SK-N-SH (cell line): ENCODE data around the gene STX1B. TPM values are rescaled to one million over a fixed set of nuclear protein-coding genes. Genes with fewer than 3 reads are reported as not detected.

ENCODE experiments used
- CTCF ChIA-PET: fragments of 300-600, 350-600 bp; formaldehyde crosslinking; extraction: SDS; loops from one replicate; lab custom pipeline; 2021; lab: Yijun Ruan, JAX
- POLR2A ChIA-PET: fragments of 350-600 bp; sonication (Branson Sonifier 250); formaldehyde crosslinking; extraction: SDS; loops from one replicate; lab custom pipeline; 2020; ENCODE audit warnings: antibody characterized with exemption, inconsistent platforms; lab: Yijun Ruan, JAX
- DNase-seq: peaks from one replicate; pipeline ENCODE4 v3.0.0; 2012
- H2AFZ ChIP-seq: fragments of 200-600 bp; sonication (generic); 2 replicates; pipeline ENCODE4 v1.8.1; 2016; ENCODE audit warnings: antibody characterized with exemption, mild to moderate bottlenecking, low read depth
- H3F3A ChIP-seq: fragments of 200-600 bp; sonication (generic); replicated peaks from 2 replicates; pipeline ENCODE3; 2016; ENCODE audit warnings: antibody characterized with exemption, mild to moderate bottlenecking; ENCODE audit not compliant: insufficient read depth
- H3K27ac ChIP-seq, 2 experiments: fragments of 200-500 bp in 1 of 2; fragments of 200-600 bp in 1 of 2; sonication (Bioruptor generic) in 1 of 2; sonication (generic), shearing (Covaris generic) in 1 of 2; 2 replicates each; pipeline versions ENCODE4 v1.5.1 to v1.6.1; 2014 to 2016; ENCODE audit warnings: low read depth in 2 of 2, inconsistent platforms in 1 of 2, low read length in 1 of 2, mild to moderate bottlenecking in 1 of 2, mixed read lengths in 1 of 2
- H3K27me3 ChIP-seq: fragments of 200-600 bp; sonication (generic), shearing (Covaris generic); 2 replicates; pipeline ENCODE4 v1.6.1; 2016; ENCODE audit warnings: mixed run types; ENCODE audit not compliant: insufficient read depth
- H3K36me3 ChIP-seq, 2 experiments: fragments of 200-500 bp in 1 of 2; fragments of 200-600 bp in 1 of 2; sonication (Bioruptor generic) in 1 of 2; sonication (generic) in 1 of 2; replicated peaks in 1 of 2; 2 replicates each; pipeline versions ENCODE3 to v1.5.1; 2014 to 2016; ENCODE audit warnings: low read length in 1 of 2, mild to moderate bottlenecking in 1 of 2; ENCODE audit not compliant: insufficient read depth in 2 of 2, control insufficient read depth in 1 of 2
- H3K4me1 ChIP-seq, 2 experiments: fragments of 200-500 bp in 1 of 2; fragments of 200-600 bp in 1 of 2; sonication (Bioruptor generic) in 1 of 2; sonication (generic), shearing (Covaris generic) in 1 of 2; 2 replicates each; pipeline versions ENCODE4 v1.5.1 to v1.6.1; 2014 to 2016; ENCODE audit warnings: low read depth in 1 of 2, low read length in 1 of 2, mixed run types in 1 of 2; ENCODE audit not compliant: insufficient read depth in 2 of 2, control insufficient read depth in 1 of 2
- H3K4me2 ChIP-seq: fragments of 200-600 bp; sonication (generic), shearing (Covaris generic); 2 replicates; pipeline ENCODE4 v1.6.1; 2017; ENCODE audit warnings: mixed run types
- H3K4me3 ChIP-seq, 2 experiments: fragments of 200-500 bp in 1 of 2; fragments of 200-600 bp in 1 of 2; sonication (Bioruptor generic) in 1 of 2; sonication (generic), shearing (Covaris generic) in 1 of 2; 2 replicates each; pipeline versions ENCODE4 v1.5.1 to v1.8.1; 2014 to 2016; ENCODE audit warnings: low read depth in 2 of 2, inconsistent platforms in 1 of 2, low read length in 1 of 2, mild to moderate bottlenecking in 1 of 2, mixed read lengths in 1 of 2, moderate library complexity in 1 of 2
- H3K79me2 ChIP-seq: fragments of 200-600 bp; sonication (generic); 2 replicates; pipeline ENCODE4 v1.8.1; 2017; ENCODE audit warnings: mild to moderate bottlenecking; ENCODE audit not compliant: insufficient read depth
- H3K9ac ChIP-seq: fragments of 200-600 bp; sonication (generic); 2 replicates; pipeline ENCODE4 v1.6.1; 2017; ENCODE audit warnings: mixed run types
- H3K9me2 ChIP-seq: fragments of 200-600 bp; sonication (generic); 2 replicates; pipeline ENCODE4 v1.6.1; 2017; ENCODE audit warnings: mixed run types
- H3K9me3 ChIP-seq: fragments of 200-600 bp; sonication (generic); 2 replicates; pipeline ENCODE4 v1.6.1; 2017; ENCODE audit warnings: mixed run types, mild to moderate bottlenecking, moderate library complexity
- H4K20me1 ChIP-seq: fragments of 200-600 bp; sonication (generic); 2 replicates; pipeline ENCODE4 v1.6.1; 2017; ENCODE audit warnings: mild to moderate bottlenecking, mixed run types; ENCODE audit not compliant: insufficient read depth
- CTCF ChIP-seq: fragments of 200-600 bp; sonication (generic); IDR thresholded peaks from 2 replicates; pipeline ENCODE4 v1.6.1; 2017; ENCODE audit warnings: antibody characterized with exemption, mild to moderate bottlenecking, moderate library complexity
- EP300 ChIP-seq, 2 experiments: IDR thresholded peaks; 2 replicates each; pipeline versions ENCODE4 v1.4.0 to v1.6.1; 2012; ENCODE audit warnings: borderline replicate concordance in 1 of 2, low read depth in 1 of 2, low read length in 1 of 2
- FOSL2 ChIP-seq: IDR thresholded peaks from 2 replicates; pipeline ENCODE4 v1.4.0; 2012; ENCODE audit warnings: low read depth, mild to moderate bottlenecking, moderate library complexity, borderline replicate concordance
- FOXJ3 ChIP-seq: sonication (generic); formaldehyde crosslinking; IDR thresholded peaks from 2 replicates; pipeline ENCODE4 v1.5.1; 2020; ENCODE audit warnings: mild to moderate bottlenecking, missing genetic modification reagents
- FOXM1 ChIP-seq: IDR thresholded peaks from 2 replicates; pipeline ENCODE4 v1.4.0; 2012; ENCODE audit warnings: low read depth, mild to moderate bottlenecking
- MEF2A ChIP-seq: IDR thresholded peaks from 2 replicates; pipeline ENCODE4 v1.4.0; 2012; ENCODE audit warnings: low read depth, borderline replicate concordance
- NRF1 ChIP-seq: IDR thresholded peaks from 2 replicates; pipeline ENCODE4 v1.6.1; 2012; ENCODE audit warnings: low read depth, mild to moderate bottlenecking, low read length
- PBX3 ChIP-seq: IDR thresholded peaks from 2 replicates; pipeline ENCODE4; 2012
- RFX5 ChIP-seq: IDR thresholded peaks from 2 replicates; pipeline ENCODE4 v1.6.1; 2012; ENCODE audit warnings: mild to moderate bottlenecking, improper control_type of control experiment, low read length
- RXRA ChIP-seq: IDR thresholded peaks from 2 replicates; pipeline ENCODE4 v1.4.0; 2012; ENCODE audit warnings: low read depth, mild to moderate bottlenecking, borderline replicate concordance
- TCF12 ChIP-seq: IDR thresholded peaks from 2 replicates; pipeline ENCODE4 v1.4.0; 2012
- TEAD4 ChIP-seq: IDR thresholded peaks from 2 replicates; pipeline ENCODE4 v1.4.0; 2012; ENCODE audit warnings: mild to moderate bottlenecking, borderline replicate concordance; ENCODE audit not compliant: insufficient read depth
- WGBS: methylation state at CpG from one replicate; pipeline ENCODE4 v1.1.6; 2017; ENCODE audit warnings: low lambda C conversion rate; 5-methylcytosine and 5-hydroxymethylcytosine counted together
- polyA plus RNA-seq, 3 experiments: library from polyadenylated mRNA; depleted of rRNA; stranded (reverse); fragments of >200 nt; gene quantifications; 2 replicates each; pipeline ENCODE4 v1.2.3, GENCODE V29; 2012

STX1B gene
- polyA plus RNA-seq, 1 of the 3 experiments (the other 2 are of a cell fraction), result 21.2 TPM

GRCh38 chr16:30974348-30974747, 36.1 kb downstream of the STX1B start:
- peaks cover 36 to 41% of the 10 kb centered on the region in 2 experiments for H3K36me3 ChIP-seq
- ChIA-PET CTCF (no interaction called here), POLR2A (no interaction called here)

DNA sequence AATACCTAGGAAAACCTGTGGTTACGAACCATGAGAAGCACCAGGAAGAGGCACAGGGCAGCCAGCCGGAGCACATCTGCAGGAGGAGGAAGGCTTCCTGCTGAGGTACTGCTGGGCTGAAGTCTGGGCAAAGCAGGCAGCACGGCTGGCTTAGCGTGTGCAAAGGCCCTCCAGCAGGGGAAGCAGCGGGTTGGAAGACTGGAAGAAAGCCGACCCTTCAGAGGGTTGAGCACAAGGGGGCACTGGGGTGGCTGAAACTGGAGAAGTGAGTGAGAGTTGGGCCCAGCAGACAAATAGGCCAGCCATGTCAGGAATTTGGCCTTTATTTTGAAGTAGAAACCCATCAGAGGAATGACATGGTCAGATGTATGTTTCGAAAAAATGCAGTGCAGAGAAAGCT, 37.6 kb downstream of the STX1B start:
- H3K4me3 ChIP-seq, result no peak overlapping the region
- no peak overlapping the region for H3K9ac ChIP-seq
- peaks cover 39 to 45% of the 10 kb centered on the region in 2 experiments for H3K36me3 ChIP-seq
- no peak overlapping the region for H2AFZ ChIP-seq
- no peaks in the 10 kb centered on the region for H4K20me1 ChIP-seq
- 98% methylated on average over 7 of the region's 7 CpGs for WGBS
- H3K9me3 ChIP-seq, result no peaks in the 10 kb centered on the region
- no peaks in the 10 kb centered on the region for H3K79me2 ChIP-seq
- H3K9me2 ChIP-seq, result no peaks in the 10 kb centered on the region
- no peak overlapping the region for H3K4me2 ChIP-seq
- H3K27me3 ChIP-seq, result no peaks in the 10 kb centered on the region
- DNase-seq, result no peak
- TF ChIP-seq CTCF (peak; percentile 27; the same call in 1 of the 2 replicates), RFX5 (no peak)
- H3F3A ChIP-seq, result no peaks in the 10 kb centered on the region
- H3K4me1 ChIP-seq, result no peaks in the 10 kb centered on the region
- ChIA-PET POLR2A (interaction anchor here (0.6 kb wide), 1 partner anchor 418 kb away, joined by 3 read pairs; no protein-coding TSS in a partner anchor), CTCF (interaction anchor here (1.4 kb wide), 1 partner anchor 12 kb away, joined by 9 read pairs; the partner anchor contains the start of gene HSD3B7)
- H3K27ac ChIP-seq, result no peak overlapping the region

More at GRCh38 chr16:30974348-30974747, 36.1 kb downstream of the STX1B start:
- Histone ChIP-seq H3K9ac (no peak overlapping the region), H3K27me3 (no peaks in the 10 kb centered on the region), H3F3A (no peaks in the 10 kb centered on the region), H3K4me3 (no peak overlapping the region), H4K20me1 (no peaks in the 10 kb centered on the region), H2AFZ (no peak overlapping the region), H3K4me2 (no peak overlapping the region), H3K9me2 (no peaks in the 10 kb centered on the region), H3K4me1 (no peaks in the 10 kb centered on the region), H3K79me2 (no peaks in the 10 kb centered on the region), H3K27ac (no peak overlapping the region), H3K9me3 (no peaks in the 10 kb centered on the region)
- WGBS, result 97% methylated on average over 6 of the region's 6 CpGs
- DNase-seq, result no peak
- TF ChIP-seq EP300 (IDR thresholded peaks at IDR 0.05; ENCODE audit: borderline replicate concordance in 1 of 2, low read depth in 1 of 2, low read length in 1 of 2) (no peak), PBX3 (no peak), TEAD4 (no peak), RFX5 (no peak), FOSL2 (no peak), NRF1 (no peak), FOXM1 (no peak), TCF12 (no peak), MEF2A (no peak), CTCF (no peak), RXRA (no peak), FOXJ3 (no peak)
